ENCODE data around the gene DIDO1. TPM values are rescaled to one million over a fixed set of nuclear protein-coding genes. Genes with fewer than 3 reads are reported as not detected.

The DIDO1 gene
- total and polyA plus RNA-seq, 2 donors (not counting 1 experiment from before 2014, with no cell fraction given) = 25.9 to 33.2 TPM

DNA sequence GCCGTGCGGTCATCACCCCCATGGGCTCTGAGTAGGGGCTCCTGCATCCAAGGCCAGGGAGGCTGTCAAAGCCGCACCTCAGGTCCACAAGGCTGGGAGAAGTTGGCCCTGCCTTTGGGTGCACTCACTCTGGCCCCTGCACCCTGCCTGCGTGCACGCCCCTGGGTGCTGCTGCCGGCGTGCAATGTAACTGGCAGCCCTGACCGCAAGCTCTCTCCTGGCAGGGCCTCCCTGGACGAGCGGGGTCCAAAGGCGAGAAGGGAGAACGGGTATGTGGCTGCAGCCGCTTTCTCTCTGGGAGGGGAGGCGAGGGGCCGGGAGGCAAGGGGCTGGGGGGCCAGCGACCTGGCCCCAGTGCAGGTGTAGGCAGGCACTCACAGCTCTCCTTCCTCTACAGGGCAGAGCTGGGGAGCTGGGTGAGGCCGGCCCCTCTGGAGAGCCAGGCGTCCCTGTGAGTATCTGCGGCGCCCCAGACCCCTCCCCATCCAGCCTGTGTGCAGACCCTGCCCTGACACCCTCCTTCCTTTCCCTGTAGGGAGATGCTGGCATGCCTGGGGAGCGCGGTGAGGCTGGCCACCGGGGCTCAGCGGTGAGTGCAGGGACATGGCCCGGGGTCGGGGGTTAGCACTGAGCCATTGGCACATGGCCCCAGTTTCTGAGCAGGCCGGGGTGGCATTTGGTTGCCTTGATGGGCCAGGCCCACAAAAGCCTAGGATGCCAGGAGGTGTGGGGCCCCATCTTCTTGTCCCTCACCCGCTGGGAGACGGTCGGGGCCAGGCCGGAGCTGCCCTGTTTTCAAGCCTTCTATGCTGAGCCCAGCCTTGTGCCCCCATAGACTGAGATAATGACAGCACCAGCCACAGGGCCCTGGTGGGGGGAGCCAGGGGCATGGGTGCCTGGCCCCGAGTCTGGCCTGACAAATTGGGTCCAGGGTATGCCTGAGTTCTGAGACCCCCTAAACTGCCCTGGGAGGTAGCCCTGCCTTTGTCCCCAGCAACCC, 96.8 kb downstream of the DIDO1 start:
- Histone ChIP-seq H4K20me1 (ENCODE audit: control insufficient read depth, extremely low read depth, insufficient read depth, low read length) (no peaks in the 10 kb centered on the region), H3K4me2 (ENCODE audit: extremely low read depth, insufficient read depth, low read length) (no peak overlapping the region), H3K27ac (ENCODE audit: insufficient read depth, low read length) (no peak overlapping the region), H3K36me3 (ENCODE audit: control insufficient read depth, insufficient read depth, low read length) (no peaks in the 10 kb centered on the region), H3K27me3 (ENCODE audit: control insufficient read depth, insufficient read depth, low read length) (no peaks in the 10 kb centered on the region), H3K4me1 (ENCODE audit: control insufficient read depth, extremely low read depth, insufficient read depth, low read length) (no peaks in the 10 kb centered on the region), H3K9ac (ENCODE audit: insufficient read depth, low read length) (no peak overlapping the region), H3K4me3 (replicated peaks in 1 of 4; ENCODE audit: control extremely low read depth in 1 of 4, insufficient read depth in 1 of 4, low read depth in 3 of 4, low read length in 4 of 4) (no peak overlapping the region), H3K79me2 (ENCODE audit: control insufficient read depth, insufficient read depth, low read length) (no peaks in the 10 kb centered on the region), H3K9me3 (ENCODE audit: control insufficient read depth, insufficient read depth, low read depth, low read length) (no peaks in the 10 kb centered on the region), H2AFZ (ENCODE audit: low read length) (no peak overlapping the region)
- DNase-seq (ENCODE audit: low read depth in 2 of 2) = no peak
- no peak for TF ChIP-seq CTCF (conservative IDR thresholded peaks at IDR 0.05 in 1 of 2, IDR thresholded peaks at IDR 0.05 in 1 of 2; ENCODE audit: low read depth in 1 of 2, low read length in 2 of 2)
- TF ChIP-seq EZH2 (IDR thresholded peaks at IDR 0.05; ENCODE audit: low read length, missing control alignments) = no peak

DNA sequence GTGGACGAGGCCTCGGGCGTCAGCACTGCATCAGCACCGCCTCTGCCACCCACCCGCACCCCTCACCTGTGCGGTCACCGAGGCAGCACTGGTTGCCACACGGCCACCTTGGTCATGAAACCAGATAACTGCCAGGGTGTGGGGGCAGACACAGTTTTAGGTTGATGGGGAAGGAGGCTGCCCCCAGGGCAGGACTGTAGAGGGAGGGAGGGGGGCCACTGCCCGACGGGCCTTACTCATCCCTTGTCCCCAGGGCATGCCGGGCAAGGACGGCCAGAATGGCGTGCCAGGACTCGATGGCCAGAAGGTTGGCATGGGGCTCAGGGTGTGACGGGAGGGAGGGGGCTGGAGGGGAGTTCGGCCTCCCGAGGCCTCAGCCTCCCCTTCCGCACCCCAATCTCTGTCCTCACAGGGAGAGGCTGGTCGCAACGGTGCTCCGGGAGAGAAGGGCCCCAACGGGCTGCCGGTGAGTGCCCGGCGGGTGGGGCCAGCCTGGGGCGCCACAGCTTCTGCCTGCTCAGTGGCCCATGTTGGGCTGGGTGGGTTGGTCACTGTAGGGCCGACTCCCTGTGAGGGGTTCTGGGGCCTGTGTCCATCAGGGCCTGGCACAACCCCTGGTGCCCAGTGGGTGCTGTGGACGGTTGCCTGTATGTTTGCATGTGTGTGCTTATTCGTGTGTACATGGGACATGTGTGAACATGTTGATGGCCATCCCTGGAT, 97.6 kb downstream of the DIDO1 start:
- no peak overlapping the region for H3K9ac ChIP-seq (ENCODE audit: insufficient read depth, low read length)
- no peaks in the 10 kb centered on the region for H3K36me3 ChIP-seq (ENCODE audit: control insufficient read depth, insufficient read depth, low read length)
- no peak overlapping the region for H2AFZ ChIP-seq (ENCODE audit: low read length)
- TF ChIP-seq CTCF (conservative IDR thresholded peaks at IDR 0.05 in 1 of 2, IDR thresholded peaks at IDR 0.05 in 1 of 2; ENCODE audit: low read depth in 1 of 2, low read length in 2 of 2) (no peak), EZH2 (IDR thresholded peaks at IDR 0.05; ENCODE audit: low read length, missing control alignments) (no peak)
- H3K27me3 ChIP-seq (ENCODE audit: control insufficient read depth, insufficient read depth, low read length) = no peaks in the 10 kb centered on the region
- H3K4me3 ChIP-seq (replicated peaks in 1 of 4; ENCODE audit: control extremely low read depth in 1 of 4, insufficient read depth in 1 of 4, low read depth in 3 of 4, low read length in 4 of 4) = no peak overlapping the region
- no peaks in the 10 kb centered on the region for H4K20me1 ChIP-seq (ENCODE audit: control insufficient read depth, extremely low read depth, insufficient read depth, low read length)
- H3K27ac ChIP-seq (ENCODE audit: insufficient read depth, low read length) = no peak overlapping the region
- H3K79me2 ChIP-seq (ENCODE audit: control insufficient read depth, insufficient read depth, low read length) = no peaks in the 10 kb centered on the region
- no peak overlapping the region for H3K4me2 ChIP-seq (ENCODE audit: extremely low read depth, insufficient read depth, low read length)
- DNase-seq (ENCODE audit: low read depth in 2 of 2) = no peak
- H3K9me3 ChIP-seq (ENCODE audit: control insufficient read depth, insufficient read depth, low read depth, low read length) = no peaks in the 10 kb centered on the region
- no peaks in the 10 kb centered on the region for H3K4me1 ChIP-seq (ENCODE audit: control insufficient read depth, extremely low read depth, insufficient read depth, low read length)

DNA sequence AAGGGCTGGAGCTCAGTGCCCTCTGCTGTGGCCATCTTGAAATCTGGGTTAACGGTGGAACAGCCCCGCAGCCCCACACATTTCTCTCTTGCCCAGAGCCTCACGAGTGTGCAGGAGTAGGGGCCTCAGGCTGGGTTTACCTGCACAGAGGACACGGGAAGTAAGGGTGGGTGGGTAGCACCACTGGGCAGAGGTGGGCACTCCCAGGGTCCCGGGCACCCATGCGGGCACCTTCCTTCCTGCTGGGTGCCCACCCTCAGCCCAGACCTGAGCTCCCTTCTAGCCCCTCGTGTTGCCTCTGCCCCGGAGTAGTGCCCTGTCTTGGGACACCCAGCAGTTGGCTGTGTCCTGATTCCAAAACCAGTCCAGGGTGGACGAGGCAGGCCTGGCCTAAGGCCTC, 98.3 kb downstream of the DIDO1 start:
- Histone ChIP-seq H3K4me3 (replicated peaks in 1 of 4; ENCODE audit: control extremely low read depth in 1 of 4, insufficient read depth in 1 of 4, low read depth in 3 of 4, low read length in 4 of 4) (no peak overlapping the region), H3K27me3 (ENCODE audit: control insufficient read depth, insufficient read depth, low read length) (no peaks in the 10 kb centered on the region), H4K20me1 (ENCODE audit: control insufficient read depth, extremely low read depth, insufficient read depth, low read length) (no peaks in the 10 kb centered on the region), H3K9me3 (ENCODE audit: control insufficient read depth, insufficient read depth, low read depth, low read length) (no peaks in the 10 kb centered on the region), H3K36me3 (ENCODE audit: control insufficient read depth, insufficient read depth, low read length) (no peaks in the 10 kb centered on the region), H3K9ac (ENCODE audit: insufficient read depth, low read length) (no peak overlapping the region), H3K4me1 (ENCODE audit: control insufficient read depth, extremely low read depth, insufficient read depth, low read length) (no peaks in the 10 kb centered on the region), H3K4me2 (ENCODE audit: extremely low read depth, insufficient read depth, low read length) (no peak overlapping the region), H3K27ac (ENCODE audit: insufficient read depth, low read length) (no peak overlapping the region), H3K79me2 (ENCODE audit: control insufficient read depth, insufficient read depth, low read length) (no peaks in the 10 kb centered on the region), H2AFZ (ENCODE audit: low read length) (no peak overlapping the region)
- TF ChIP-seq EZH2 (IDR thresholded peaks at IDR 0.05; ENCODE audit: low read length, missing control alignments) (no peak), CTCF (conservative IDR thresholded peaks at IDR 0.05 in 1 of 2, IDR thresholded peaks at IDR 0.05 in 1 of 2; ENCODE audit: low read depth in 1 of 2, low read length in 2 of 2) (no peak)
- no peak for DNase-seq (ENCODE audit: low read depth in 2 of 2)
